Hair follicular keratinocyte (primary cell): ENCODE measurements around the gene ZBTB45. TPM values are rescaled to one million over a fixed set of nuclear protein-coding genes. Genes with fewer than 3 reads are reported as not detected.

Experiments
- total RNA-seq: library from RNA; depleted of rRNA; stranded (reverse); fragments of >200 nt; gene quantifications from 2 replicates; pipeline ENCODE4 v1.2.3, GENCODE V29; 2015

The ZBTB45 gene
- total RNA-seq: 11.1 and 13.1 TPM in 2 replicates

DNA sequence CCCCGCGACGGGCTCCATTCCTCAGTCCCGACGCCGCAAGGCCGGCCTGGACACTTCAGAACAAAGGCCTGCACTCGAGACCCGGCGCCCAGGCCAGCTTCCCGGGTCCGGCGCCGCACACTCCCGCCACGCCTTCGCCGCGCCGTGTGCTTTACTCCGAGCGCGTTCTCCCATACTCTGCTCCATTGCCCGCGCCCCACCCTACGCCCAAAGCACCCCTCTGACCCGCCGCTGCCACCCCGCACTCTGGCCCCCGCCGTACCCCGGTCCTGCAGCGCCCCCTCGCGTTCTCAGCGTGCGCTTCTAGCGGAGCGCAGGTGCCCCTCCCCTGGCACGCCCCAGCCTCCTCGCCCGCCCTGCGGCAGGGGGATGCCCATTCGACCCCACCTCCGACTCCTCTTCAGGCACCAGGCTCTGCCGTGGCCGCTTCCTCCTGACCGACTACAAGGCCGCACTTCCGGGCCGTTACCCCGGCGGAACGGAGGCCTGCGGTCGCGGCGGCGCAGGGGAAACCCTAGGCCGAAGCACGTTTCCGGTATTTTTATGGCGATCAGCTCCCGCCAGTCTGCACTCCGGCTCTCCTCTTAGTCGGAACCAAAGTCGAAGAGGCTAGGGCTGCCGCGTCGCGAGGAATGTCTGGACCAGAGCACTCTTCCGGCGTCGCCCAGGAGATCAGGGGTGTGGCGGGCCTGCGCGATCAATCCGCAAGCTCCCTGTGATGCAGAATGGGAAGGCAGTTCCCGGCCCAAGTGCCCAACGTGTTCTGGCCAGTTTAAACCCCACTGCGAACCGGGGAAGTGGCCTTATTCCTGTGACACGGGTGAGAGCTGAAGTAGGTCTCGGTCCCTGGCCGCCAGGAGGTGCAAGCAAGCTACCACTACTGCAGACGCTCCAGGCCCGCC, at the start of gene ZBTB45:
TSS of gene ZBTB45 (minus strand) at position 456 of the 902 bp plus-strand sequence. CDS start 2,137 bp downstream, outside the sequence.

DNA sequence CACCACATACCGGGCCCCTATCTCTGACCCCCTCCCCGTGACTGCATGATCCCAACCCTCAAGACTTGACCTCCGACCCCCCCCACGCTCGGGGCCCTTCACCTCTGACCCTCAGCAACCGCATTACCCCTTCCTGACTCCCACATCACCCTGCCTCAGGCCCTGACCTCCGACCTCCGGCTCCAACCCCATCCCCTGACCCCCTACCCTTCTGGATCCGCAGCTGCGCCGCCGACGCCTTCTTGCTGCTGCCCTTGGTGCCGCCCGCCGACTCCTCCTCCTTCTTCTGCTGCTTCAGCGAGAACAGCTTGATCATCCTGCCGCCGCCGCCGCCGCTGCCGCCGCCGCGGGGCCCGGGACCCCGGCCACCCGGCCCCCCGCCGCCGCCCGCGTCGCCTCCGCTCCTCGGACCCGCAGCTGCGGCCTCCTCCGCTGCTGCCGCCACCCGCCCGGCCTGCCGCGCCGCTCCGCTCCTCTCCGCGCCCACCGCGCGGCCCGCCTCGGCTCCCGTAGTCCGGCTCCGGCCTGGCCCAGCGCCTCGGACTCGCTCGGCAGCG, 38.5 kb upstream of the ZBTB45 start, which contains the start of gene UBE2M:
TSS of gene UBE2M (minus strand) at position 546 of the 557 bp plus-strand sequence. CDS start at position 316, 230 bp downstream.

DNA sequence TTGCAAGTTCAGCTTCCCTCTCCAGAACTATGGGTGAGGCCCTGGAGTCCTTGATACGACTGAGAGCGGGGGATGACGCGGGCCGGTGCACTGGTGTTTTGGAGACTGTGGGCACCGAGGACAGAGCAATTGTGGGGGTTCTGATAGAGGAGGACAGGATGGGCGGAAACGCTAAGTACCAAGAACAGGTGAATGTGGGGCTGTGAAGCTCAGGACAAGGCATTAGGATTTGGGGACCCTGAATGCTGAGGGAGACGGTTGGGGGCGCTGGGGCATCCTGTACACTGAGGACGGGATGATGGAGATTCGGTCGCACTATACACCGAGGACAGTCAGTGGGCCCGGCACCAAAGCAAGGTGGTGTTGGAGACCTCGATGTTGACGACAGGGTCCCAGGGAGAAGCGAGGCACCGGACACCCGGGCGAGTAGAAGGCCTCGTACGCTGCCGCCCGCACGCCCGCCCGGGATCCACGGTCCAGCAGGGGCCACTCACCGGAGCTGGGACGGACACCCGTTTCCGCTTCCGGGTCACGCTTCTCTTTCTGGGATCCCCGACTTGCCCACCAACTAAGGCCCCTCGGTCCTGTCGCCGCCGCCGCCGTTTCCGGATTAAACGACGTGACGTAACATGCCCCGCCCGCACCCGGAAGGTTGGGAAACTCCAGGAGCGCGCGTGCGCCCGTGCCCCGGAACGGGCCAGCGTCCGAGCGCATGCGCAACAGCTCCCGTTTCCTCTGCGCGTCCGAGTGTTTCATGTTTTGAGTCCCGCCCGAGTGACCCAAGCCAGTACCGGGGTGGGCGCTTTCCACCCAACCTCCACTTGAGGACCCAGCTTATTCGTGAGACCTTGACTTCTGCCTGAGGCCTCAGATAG, 35.1 kb upstream of the ZBTB45 start, which contains the start of gene CHMP2A:
TSS of gene CHMP2A (minus strand) at position 612 of the 875 bp plus-strand sequence. CDS start 893 bp downstream, outside the sequence.

DNA sequence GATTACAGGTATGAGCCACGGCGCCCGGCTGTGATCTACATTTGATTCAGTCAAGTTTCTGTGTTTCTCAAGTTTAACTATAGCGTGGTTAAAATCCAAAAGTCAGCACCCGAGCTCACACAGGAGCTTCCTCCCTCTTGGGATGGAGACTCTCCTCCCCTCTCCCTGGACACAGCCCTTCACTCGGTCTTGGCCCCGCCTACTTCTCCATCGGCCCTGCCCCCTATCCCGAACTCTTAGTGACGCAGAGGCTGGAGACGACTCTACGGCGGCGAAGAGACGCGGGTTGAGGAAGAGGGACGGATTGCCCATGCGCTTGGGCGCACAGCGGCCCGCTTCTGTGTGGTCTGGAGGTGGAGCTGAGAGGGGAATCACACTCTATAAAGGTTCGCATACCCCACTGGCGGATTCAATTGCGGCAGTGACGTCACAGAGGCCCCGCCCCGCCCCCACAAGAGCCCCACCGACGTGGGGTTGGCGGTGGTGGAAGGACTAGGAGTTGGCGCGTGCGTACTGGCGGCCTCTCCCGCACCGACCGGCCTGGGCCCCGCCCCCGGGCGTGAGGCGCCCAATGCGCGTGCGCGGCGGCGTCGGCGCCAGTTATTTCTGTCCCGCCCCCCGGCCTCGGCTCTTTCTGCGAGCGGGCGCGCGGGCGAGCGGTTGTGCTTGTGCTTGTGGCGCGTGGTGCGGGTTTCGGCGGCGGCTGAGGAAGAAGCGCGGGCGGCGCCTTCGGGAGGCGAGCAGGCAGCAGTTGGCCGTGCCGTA, 24.4 kb upstream of the ZBTB45 start, which contains the start of gene TRIM28:
TSS of gene TRIM28 (plus strand) at position 239 of the 765 bp plus-strand sequence. CDS start 694 bp downstream, outside the sequence.

DNA sequence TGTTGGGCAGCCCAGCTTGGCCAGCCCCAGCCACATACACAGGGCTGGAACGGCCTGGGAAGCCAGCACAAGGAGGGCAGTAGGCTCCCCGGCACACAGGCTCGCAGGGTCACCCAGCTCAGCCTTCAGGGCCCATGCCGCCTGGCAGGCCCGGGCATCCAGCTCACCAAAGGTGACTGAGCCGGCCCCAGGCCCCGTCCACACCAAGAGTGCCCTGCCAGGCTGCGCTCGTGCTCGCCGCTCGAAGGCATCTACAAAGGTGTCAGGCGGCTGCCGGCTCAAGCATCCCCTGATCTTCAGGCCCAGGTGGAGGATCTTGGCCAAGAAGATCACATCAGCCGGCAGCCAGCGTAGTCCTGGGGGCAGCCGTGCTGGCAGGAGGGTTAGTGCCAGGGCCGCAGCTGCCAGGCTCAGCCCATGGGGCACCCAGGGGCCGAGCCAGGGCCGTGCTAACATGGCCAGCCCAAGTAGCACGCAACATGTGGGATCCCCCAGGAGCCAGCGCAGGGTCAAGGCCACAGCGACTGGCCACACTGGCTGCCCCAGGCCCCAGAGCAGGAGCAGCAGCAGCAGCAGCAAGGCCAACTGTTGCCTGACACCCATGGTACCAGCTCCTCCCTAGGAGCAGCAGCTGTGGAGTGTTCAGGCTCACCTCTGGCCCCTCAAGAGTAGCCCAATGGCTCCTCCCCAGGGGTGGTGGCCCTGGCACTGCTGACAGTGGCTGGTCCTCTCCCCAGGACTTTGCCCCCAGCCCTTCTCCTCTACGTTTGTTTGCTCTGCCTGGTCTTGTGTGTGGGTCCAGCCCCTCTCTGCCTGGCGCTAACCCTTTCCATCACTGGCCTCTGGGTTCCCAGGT, 8.0 kb downstream of the ZBTB45 start, which contains the start of gene SLC27A5:
TSS of gene SLC27A5 (minus strand) at position 640 of the 856 bp plus-strand sequence. CDS start at position 603, 37 bp downstream.

DNA sequence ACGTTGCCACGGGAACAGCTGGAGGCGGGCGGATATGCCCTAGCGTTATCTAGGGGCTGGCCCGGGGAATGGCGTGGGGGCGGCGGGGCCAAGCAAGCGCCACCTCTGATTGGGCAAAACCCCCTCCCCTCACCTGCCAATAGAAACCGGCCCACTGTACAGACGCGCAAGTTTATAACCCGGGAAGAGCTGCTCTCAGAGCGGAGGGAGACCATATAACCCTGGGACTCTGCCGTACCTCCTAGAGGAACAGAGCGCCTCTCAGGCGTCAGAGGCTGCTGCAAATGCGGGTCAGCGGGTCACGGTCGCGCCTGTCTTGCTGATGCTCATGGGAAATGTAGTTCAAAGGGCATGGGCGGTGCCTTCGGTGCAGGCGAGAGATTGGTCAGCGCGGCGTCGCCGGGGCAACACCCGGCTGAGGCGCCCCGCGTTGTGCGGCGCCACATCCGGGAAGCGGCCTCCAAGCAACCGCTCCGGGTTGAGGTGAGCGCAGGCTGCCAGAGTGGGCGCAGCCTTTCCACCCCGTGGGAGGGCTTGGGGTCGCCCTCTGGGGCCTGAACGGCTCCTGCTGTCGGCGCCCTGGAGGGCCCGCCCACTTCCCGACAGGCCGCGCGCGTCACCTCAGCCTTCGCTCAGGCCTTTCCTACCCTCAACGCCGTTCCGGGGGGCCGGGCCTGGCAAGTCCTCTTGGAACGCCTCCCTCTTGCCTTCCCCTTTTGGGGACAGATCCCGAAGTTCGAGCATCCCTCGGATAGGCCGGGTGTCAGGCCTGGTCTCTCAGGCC, 43.7 kb downstream of the ZBTB45 start, which contains the start of gene ZNF446:
TSS of gene ZNF446 (plus strand) at position 639 of the 784 bp plus-strand sequence. CDS start 867 bp downstream, outside the sequence.

DNA sequence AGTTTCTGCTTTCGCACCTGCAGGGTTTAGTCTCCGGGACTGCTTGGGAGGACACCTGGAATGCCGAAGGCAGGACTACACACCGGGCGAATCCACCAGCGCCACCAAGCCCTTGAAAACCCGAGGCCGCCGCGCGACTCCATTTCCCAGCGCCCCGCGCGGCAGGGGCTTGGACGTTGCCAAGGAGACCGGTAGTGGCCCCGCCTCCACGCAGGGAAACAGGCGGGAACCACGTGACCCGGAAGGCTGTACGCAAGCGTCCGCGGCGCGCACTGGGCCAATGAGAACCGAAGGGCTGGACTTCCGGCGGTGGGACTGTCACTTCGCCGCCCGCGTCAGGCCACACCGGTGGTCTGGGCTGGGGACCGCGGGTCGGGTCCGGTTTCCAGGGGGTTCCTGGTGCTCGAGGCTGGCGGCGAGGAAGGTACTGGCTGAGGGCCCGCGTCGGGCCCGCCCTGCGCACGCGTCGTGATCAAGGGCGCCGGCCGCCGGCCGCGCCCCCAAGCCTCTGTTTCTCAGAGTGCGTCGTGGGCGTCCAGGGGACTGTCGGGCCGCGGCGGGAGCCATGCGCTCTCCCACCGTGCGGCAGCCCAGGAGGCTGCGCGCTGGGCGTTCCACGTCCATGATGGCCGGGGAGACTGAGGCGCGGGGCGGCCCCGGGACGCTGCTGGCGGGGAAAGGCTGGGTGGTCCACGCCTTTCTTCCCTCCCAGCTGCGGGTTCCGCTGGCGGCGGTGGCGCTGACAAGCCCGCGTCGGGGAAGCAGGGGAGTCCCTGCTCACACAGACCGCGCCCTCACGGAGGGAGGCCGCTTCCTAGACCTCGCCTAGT, 52.6 kb downstream of the ZBTB45 start, which contains the start of gene ZNF324:
TSS of gene ZNF324 (plus strand) at position 321 of the 830 bp plus-strand sequence. CDS start 2,106 bp downstream, outside the sequence.

Other genes starting within 250 kb of the ZBTB45 start
- gene ZNF8, start 240.9 kb downstream of the ZBTB45 start, total RNA-seq: 2.4 and 4.3 TPM in 2 replicates
- gene ERVK3-1, start 214.4 kb downstream of the ZBTB45 start, total RNA-seq: 22.0 and 31.9 TPM in 2 replicates
- 2.0 and 2.7 TPM in 2 replicates for gene ZSCAN22, start 192.8 kb downstream of the ZBTB45 start, total RNA-seq
- gene A1BG, start 166.3 kb downstream of the ZBTB45 start, total RNA-seq: 15.6 and 26.6 TPM in 2 replicates
- gene ZNF497, start 157.1 kb downstream of the ZBTB45 start, total RNA-seq: 0.86 and 1.3 TPM in 2 replicates
- gene ZNF837, start 138.8 kb downstream of the ZBTB45 start, total RNA-seq: 2.5 and 3.7 TPM in 2 replicates
- 2,350 and 2,403 TPM in 2 replicates for gene RPS5, start 132.5 kb downstream of the ZBTB45 start, total RNA-seq
- 0.27 and 0.31 TPM in 2 replicates for gene RNF225, start 124.2 kb downstream of the ZBTB45 start, total RNA-seq
- gene ZNF584, start 111.2 kb downstream of the ZBTB45 start, total RNA-seq: 7.0 and 16.3 TPM in 2 replicates
- gene ZNF132, start 79.7 kb downstream of the ZBTB45 start, total RNA-seq: 1.6 and 2.2 TPM in 2 replicates
- 6.6 and 7.2 TPM in 2 replicates for gene ZNF324B, start 68.2 kb downstream of the ZBTB45 start, total RNA-seq
- 6.2 and 9.3 TPM in 2 replicates for gene ZNF324, start 52.7 kb downstream of the ZBTB45 start, total RNA-seq
- 6.5 and 8.6 TPM in 2 replicates for gene ZNF446, start 43.5 kb downstream of the ZBTB45 start, total RNA-seq
- gene SLC27A5, start 7.8 kb downstream of the ZBTB45 start, total RNA-seq: 12.7 and 12.8 TPM in 2 replicates
- gene TRIM28, start 24.3 kb upstream of the ZBTB45 start, total RNA-seq: 265 and 397 TPM in 2 replicates
- 101 and 114 TPM in 2 replicates for gene CHMP2A, start 35.3 kb upstream of the ZBTB45 start, total RNA-seq
- 32.1 and 51.0 TPM in 2 replicates for gene UBE2M, start 38.8 kb upstream of the ZBTB45 start, total RNA-seq
- gene MZF1, start 53.5 kb upstream of the ZBTB45 start, total RNA-seq: 6.6 and 9.8 TPM in 2 replicates